Measurements from ENCODE around the gene KLK15.

- TF ChIP-seq, protein P1, sequence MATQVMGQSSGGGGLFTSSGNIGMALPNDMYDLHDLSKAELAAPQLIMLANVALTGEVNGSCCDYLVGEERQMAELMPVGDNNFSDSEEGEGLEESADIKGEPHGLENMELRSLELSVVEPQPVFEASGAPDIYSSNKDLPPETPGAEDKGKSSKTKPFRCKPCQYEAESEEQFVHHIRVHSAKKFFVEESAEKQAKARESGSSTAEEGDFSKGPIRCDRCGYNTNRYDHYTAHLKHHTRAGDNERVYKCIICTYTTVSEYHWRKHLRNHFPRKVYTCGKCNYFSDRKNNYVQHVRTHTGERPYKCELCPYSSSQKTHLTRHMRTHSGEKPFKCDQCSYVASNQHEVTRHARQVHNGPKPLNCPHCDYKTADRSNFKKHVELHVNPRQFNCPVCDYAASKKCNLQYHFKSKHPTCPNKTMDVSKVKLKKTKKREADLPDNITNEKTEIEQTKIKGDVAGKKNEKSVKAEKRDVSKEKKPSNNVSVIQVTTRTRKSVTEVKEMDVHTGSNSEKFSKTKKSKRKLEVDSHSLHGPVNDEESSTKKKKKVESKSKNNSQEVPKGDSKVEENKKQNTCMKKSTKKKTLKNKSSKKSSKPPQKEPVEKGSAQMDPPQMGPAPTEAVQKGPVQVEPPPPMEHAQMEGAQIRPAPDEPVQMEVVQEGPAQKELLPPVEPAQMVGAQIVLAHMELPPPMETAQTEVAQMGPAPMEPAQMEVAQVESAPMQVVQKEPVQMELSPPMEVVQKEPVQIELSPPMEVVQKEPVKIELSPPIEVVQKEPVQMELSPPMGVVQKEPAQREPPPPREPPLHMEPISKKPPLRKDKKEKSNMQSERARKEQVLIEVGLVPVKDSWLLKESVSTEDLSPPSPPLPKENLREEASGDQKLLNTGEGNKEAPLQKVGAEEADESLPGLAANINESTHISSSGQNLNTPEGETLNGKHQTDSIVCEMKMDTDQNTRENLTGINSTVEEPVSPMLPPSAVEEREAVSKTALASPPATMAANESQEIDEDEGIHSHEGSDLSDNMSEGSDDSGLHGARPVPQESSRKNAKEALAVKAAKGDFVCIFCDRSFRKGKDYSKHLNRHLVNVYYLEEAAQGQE (IDR thresholded peaks at IDR 0.05; ENCODE audit: insufficient read depth in 1 of 2, low read depth in 2 of 2, low read length in 2 of 2), result no peak
- TF ChIP-seq FOXP2 (optimal IDR thresholded peaks at IDR 0.05; ENCODE audit: borderline replicate concordance, extremely low read depth, extremely low read length, insufficient read depth) (no peak), TAF1 (IDR thresholded peaks at IDR 0.05; ENCODE audit: borderline replicate concordance, insufficient read depth, low read length) (no peak), SIN3A (IDR thresholded peaks at IDR 0.05; ENCODE audit: borderline replicate concordance, insufficient read depth, low read length) (no peak)
Measured at GRCh38 chr19:50808856-50809255, 24.5 kb downstream of the KLK15 start.

Data from PFSK-1 (cell line).